ENCODE data around the gene CD79B. TPM values are rescaled to one million over a fixed set of nuclear protein-coding genes. Genes with fewer than 3 reads are reported as not detected.

CD79B gene
- total and polyA plus RNA-seq, 9 of the 15 experiments (the other 6 are each of a cell fraction or from before 2014, with no cell fraction given), result 0.15 to 0.62 (median 0.44) TPM; not detected in 2

GRCh38 chr17:63929860-63930766 is 2.0 kb downstream of the CD79B start:
- TF ChIP-seq XRCC5 (IDR thresholded peaks at IDR 0.05; ENCODE audit: low read depth, low read length), result no peak
- TF ChIP-seq ZFP30 (CRISPR knock-in tag; IDR thresholded peaks at IDR 0.05; ENCODE audit: borderline replicate concordance), result no peak
- TF ChIP-seq ZNF280A (IDR thresholded peaks at IDR 0.05; ENCODE audit: low read depth, partially characterized antibody), result no peak
- TF ChIP-seq SUPT5H (IDR thresholded peaks at IDR 0.05), result no peak
- no peak for TF ChIP-seq ELF2 (CRISPR knock-in tag; IDR thresholded peaks at IDR 0.05)
- no peak for TF ChIP-seq ZNF830 (CRISPR knock-in tag; IDR thresholded peaks at IDR 0.05)
- TF ChIP-seq RBM39 (optimal IDR thresholded peaks at IDR 0.05; ENCODE audit: low read depth, low read length), result no peak
- in situ Hi-C loops (cut with MboI) (no loop called here), intact Hi-C loops (cut with micrococcal nuclease) (no loop called here)
- no TSS peak for BruUV-seq (replicated peaks)
- H3K27me3 ChIP-seq (ENCODE audit: control insufficient read depth in 2 of 2, insufficient read depth in 2 of 2, low read length in 2 of 2), result peaks cover 5 to 19% of the 10 kb centered on the region in 2 experiments; a peak in 3 of 5 replicates
- no peaks in the 10 kb centered on the region for H4K20me1 ChIP-seq (replicated peaks; ENCODE audit: control insufficient read depth, insufficient read depth, low read length)
- no peaks in the 10 kb centered on the region for H3K36me3 ChIP-seq (ENCODE audit: control insufficient read depth, insufficient read depth, low read length)
- no peak overlapping the region for H3K9ac ChIP-seq (ENCODE audit: insufficient read depth in 1 of 2, low read depth in 2 of 2, low read length in 2 of 2)
- ChIA-PET POLR2A (interaction anchor here (0.6 to 2.0 kb wide), 7 partner anchors 10 to 569 kb away, joined by 3 to 6 read pairs (median 4); no protein-coding TSS in a partner anchor), CTCF (ENCODE audit: low intra/inter-chr PET ratio) (no interaction called here)
- H3K4me2 ChIP-seq (ENCODE audit: insufficient read depth, low read length), result no peak overlapping the region
- H3K9me1 ChIP-seq (ENCODE audit: control insufficient read depth, insufficient read depth, low read length), result no peaks in the 10 kb centered on the region
- no peak overlapping the region for H3K4me3 ChIP-seq
- ATAC-seq, result no peak
- H3K9me3 ChIP-seq (replicated peaks; ENCODE audit: control insufficient read depth, insufficient read depth, low read depth, low read length), result no peaks in the 10 kb centered on the region
- peaks cover 0 to 33% of the 10 kb centered on the region in 2 experiments; a peak in 2 of 5 replicates for H3K4me1 ChIP-seq (replicated peaks in 1 of 2; ENCODE audit: control insufficient read depth in 2 of 2, insufficient read depth in 2 of 2, low read length in 2 of 2)
- FAIRE-seq, result no peak
- 42% methylated on average over 24 of the region's 24 CpGs for WGBS (ENCODE audit: insufficient coverage, low coverage, missing lambda C conversion rate)
- no peak for DNase-seq (ENCODE audit: extremely low read depth in 1 of 4, low spot score in 3 of 4)
- H3K79me2 ChIP-seq (ENCODE audit: control insufficient read depth, insufficient read depth, low read length), result no peaks in the 10 kb centered on the region
- H3K27ac ChIP-seq (ENCODE audit: extremely low read depth, low read depth, low read length), result no peak overlapping the region
- H2AFZ ChIP-seq (ENCODE audit: low read depth, low read length), result no peak overlapping the region
